Measurements from ENCODE around the gene ATG101.
"Not testable (repeated sequence)": the region's sequence is repeated elsewhere in the genome, so short reads cannot be mapped to it uniquely, and the experiment has no call there.

ATG101 gene

GRCh38 chr12:52116222-52117125, 46.7 kb downstream of the ATG101 start:
- H3K4me1 ChIP-seq (ENCODE audit: insufficient read depth, low read length); H3K9me3 ChIP-seq (ENCODE audit: control insufficient read depth, insufficient read depth, low read length); H3K36me3 ChIP-seq (ENCODE audit: insufficient read depth, low read length); H3K9ac ChIP-seq (ENCODE audit: low read depth, low read length): not testable (repeated sequence)

- H3K9me3 ChIP-seq (ENCODE audit: control insufficient read depth, insufficient read depth, low read length); H3K9ac ChIP-seq (ENCODE audit: low read depth, low read length); H3K4me1 ChIP-seq (ENCODE audit: insufficient read depth, low read length); H3K36me3 ChIP-seq (ENCODE audit: insufficient read depth, low read length): not testable (repeated sequence)
Observed at GRCh38 chr12:52117806-52118475, 48.2 kb downstream of the ATG101 start.

- H3K9ac ChIP-seq (ENCODE audit: low read depth, low read length), result peak overlapping the region; percentile 38; the same call in 1 of the 2 replicates
Observed at GRCh38 chr12:52119398-52120254, 49.8 kb downstream of the ATG101 start.

GRCh38 chr12:52120951-52121823, 51.4 kb downstream of the ATG101 start:
- peaks cover 29% of the 10 kb centered on the region for H3K4me1 ChIP-seq (ENCODE audit: insufficient read depth, low read length)
- H3K36me3 ChIP-seq (ENCODE audit: insufficient read depth, low read length), result no peaks in the 10 kb centered on the region
- H3K9ac ChIP-seq (ENCODE audit: low read depth, low read length), result no peak overlapping the region
- H3K9me3 ChIP-seq (ENCODE audit: control insufficient read depth, insufficient read depth, low read length), result no peaks in the 10 kb centered on the region

More at GRCh38 chr12:52119398-52120254, 49.8 kb downstream of the ATG101 start:
- H3K36me3 ChIP-seq (ENCODE audit: insufficient read depth, low read length), result no peaks in the 10 kb centered on the region
- no peaks in the 10 kb centered on the region for H3K9me3 ChIP-seq (ENCODE audit: control insufficient read depth, insufficient read depth, low read length)
- H3K4me1 ChIP-seq (ENCODE audit: insufficient read depth, low read length), result peaks cover 15% of the 10 kb centered on the region

GRCh38 chr12:52121824-52122539, 52.2 kb downstream of the ATG101 start:
- Histone ChIP-seq H3K9me3 (ENCODE audit: control insufficient read depth, insufficient read depth, low read length) (no peaks in the 10 kb centered on the region), H3K9ac (ENCODE audit: low read depth, low read length) (no peak overlapping the region), H3K4me1 (ENCODE audit: insufficient read depth, low read length) (peaks cover 37% of the 10 kb centered on the region), H3K36me3 (ENCODE audit: insufficient read depth, low read length) (no peaks in the 10 kb centered on the region)

GRCh38 chr12:52122540-52122871, 52.7 kb downstream of the ATG101 start:
- no peaks in the 10 kb centered on the region for H3K9me3 ChIP-seq (ENCODE audit: control insufficient read depth, insufficient read depth, low read length)
- peaks cover 42% of the 10 kb centered on the region for H3K4me1 ChIP-seq (ENCODE audit: insufficient read depth, low read length)
- H3K9ac ChIP-seq (ENCODE audit: low read depth, low read length), result no peak overlapping the region
- H3K36me3 ChIP-seq (ENCODE audit: insufficient read depth, low read length), result no peaks in the 10 kb centered on the region

GRCh38 chr12:52122904-52123303, 53.1 kb downstream of the ATG101 start:
- Histone ChIP-seq H3K9me3 (ENCODE audit: control insufficient read depth, insufficient read depth, low read length) (no peaks in the 10 kb centered on the region), H3K4me1 (ENCODE audit: insufficient read depth, low read length) (peaks cover 46% of the 10 kb centered on the region), H3K36me3 (ENCODE audit: insufficient read depth, low read length) (no peaks in the 10 kb centered on the region), H3K9ac (ENCODE audit: low read depth, low read length) (no peak overlapping the region)

- Histone ChIP-seq H3K9me3 (ENCODE audit: control insufficient read depth, insufficient read depth, low read length) (no peaks in the 10 kb centered on the region), H3K4me1 (ENCODE audit: insufficient read depth, low read length) (peaks cover 46% of the 10 kb centered on the region), H3K36me3 (ENCODE audit: insufficient read depth, low read length) (no peaks in the 10 kb centered on the region), H3K9ac (ENCODE audit: low read depth, low read length) (no peak overlapping the region)
Observed at GRCh38 chr12:52123487-52124186, 53.9 kb downstream of the ATG101 start.

GRCh38 chr12:52125476-52125900, 55.7 kb downstream of the ATG101 start:
- H3K4me1 ChIP-seq (ENCODE audit: insufficient read depth, low read length), result peaks cover 47% of the 10 kb centered on the region
- no peaks in the 10 kb centered on the region for H3K9me3 ChIP-seq (ENCODE audit: control insufficient read depth, insufficient read depth, low read length)
- H3K36me3 ChIP-seq (ENCODE audit: insufficient read depth, low read length), result no peaks in the 10 kb centered on the region
- H3K9ac ChIP-seq (ENCODE audit: low read depth, low read length), result no peak overlapping the region

GRCh38 chr12:52126050-52126604, 56.3 kb downstream of the ATG101 start:
- peaks cover 51% of the 10 kb centered on the region for H3K4me1 ChIP-seq (ENCODE audit: insufficient read depth, low read length)
- no peak overlapping the region for H3K9ac ChIP-seq (ENCODE audit: low read depth, low read length)
- no peaks in the 10 kb centered on the region for H3K9me3 ChIP-seq (ENCODE audit: control insufficient read depth, insufficient read depth, low read length)
- H3K36me3 ChIP-seq (ENCODE audit: insufficient read depth, low read length), result no peaks in the 10 kb centered on the region

Data from ES-I3 (cell line).